ENCODE measurements around the gene MAP2K4. TPM values are rescaled to one million over a fixed set of nuclear protein-coding genes. Genes with fewer than 3 reads are reported as not detected.

Gene MAP2K4
- 24.6 and 24.8 TPM in 2 replicates for total RNA-seq

GRCh38 chr17:12020642-12021622 lies at the start of gene MAP2K4:
MAP2K4 (plus strand) TSS chr17:12020877; CDS start chr17:12020887, 10 bp downstream.

GRCh38 chr17:11997147-11997971 lies 23.3 kb upstream of the MAP2K4 start, which contains the start of gene ZNF18:
ZNF18 (minus strand) TSS chr17:11997475; CDS start chr17:11992829, 4,646 bp downstream.

Other genes starting within 250 kb of the MAP2K4 start
- gene ZNF18, start 23.4 kb upstream of the MAP2K4 start, total RNA-seq = 4.7 and 6.8 TPM in 2 replicates